OCI-LY1 (cell line): ENCODE data around the gene SENP6.

ENCODE experiments used
- CTCF ChIP-seq: fragments of 200-600 bp; sonication (generic), shearing (Covaris generic); IDR thresholded peaks from 2 replicates; pipeline ENCODE4 v1.5.1; 2017; ENCODE audit warnings: mild to moderate bottlenecking, antibody characterized with exemption, low read length, moderate library complexity, mixed read lengths
- EZH2 ChIP-seq: fragments of 200-600 bp; sonication (generic), shearing (Covaris generic); IDR thresholded peaks from 2 replicates; pipeline ENCODE4 v1.8.0; 2017; ENCODE audit warnings: borderline replicate concordance, mixed run types, mild to moderate bottlenecking, antibody characterized with exemption, low read length, moderate library complexity, mixed read lengths

DNA sequence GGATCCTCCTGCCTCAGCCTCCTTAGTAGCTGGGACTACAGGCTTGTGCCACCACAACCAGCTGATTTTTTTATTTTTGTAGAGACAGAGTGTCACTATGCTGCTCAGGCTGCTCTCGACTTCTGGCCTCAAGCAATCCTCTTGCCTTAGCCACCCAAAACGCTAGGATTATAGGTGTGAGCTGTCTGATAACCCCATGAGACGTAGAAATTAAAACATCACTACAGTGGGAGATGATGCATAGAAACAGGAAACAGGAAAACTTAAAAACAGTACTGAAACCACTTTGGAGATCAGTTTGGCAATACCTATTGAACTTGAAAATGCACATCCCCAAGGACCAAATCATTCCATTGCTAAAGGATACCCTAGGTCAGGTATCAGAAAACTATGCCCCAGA lies 10.8 kb downstream of the SENP6 start:
- no peak for TF ChIP-seq CTCF
- no peak for TF ChIP-seq EZH2
